Measurements from ENCODE around the gene PINK1.
"Not testable (repeated sequence)": the region's sequence is repeated elsewhere in the genome, so short reads cannot be mapped to it uniquely, and the experiment has no call there.

Gene PINK1

GRCh38 chr1:20633190-20634064 lies at the start of gene PINK1:
TSS of gene PINK1 (plus strand) at chr1:20633458. CDS start at chr1:20633549, 91 bp downstream.
- DNase-seq (ENCODE audit: low read depth), result peak; percentile 49

GRCh38 chr1:20584890-20585289 lies 48.4 kb upstream of the PINK1 start:
- DNase-seq (ENCODE audit: low read depth), result peak; percentile 49

GRCh38 chr1:20586953-20587660 lies 46.2 kb upstream of the PINK1 start:
- no peak for DNase-seq (ENCODE audit: low read depth)

GRCh38 chr1:20587661-20588053 lies 45.6 kb upstream of the PINK1 start:
- no peak for DNase-seq (ENCODE audit: low read depth)

GRCh38 chr1:20588634-20589225 lies 44.5 kb upstream of the PINK1 start, which contains the start of gene CDA:
TSS of gene CDA (plus strand) at chr1:20589097. CDS start at chr1:20589130, 33 bp downstream.
- DNase-seq (ENCODE audit: low read depth), result no peak

- DNase-seq (ENCODE audit: low read depth), result peak; percentile 84
Measured at GRCh38 chr1:20589331-20590278, 43.7 kb upstream of the PINK1 start.

DNA sequence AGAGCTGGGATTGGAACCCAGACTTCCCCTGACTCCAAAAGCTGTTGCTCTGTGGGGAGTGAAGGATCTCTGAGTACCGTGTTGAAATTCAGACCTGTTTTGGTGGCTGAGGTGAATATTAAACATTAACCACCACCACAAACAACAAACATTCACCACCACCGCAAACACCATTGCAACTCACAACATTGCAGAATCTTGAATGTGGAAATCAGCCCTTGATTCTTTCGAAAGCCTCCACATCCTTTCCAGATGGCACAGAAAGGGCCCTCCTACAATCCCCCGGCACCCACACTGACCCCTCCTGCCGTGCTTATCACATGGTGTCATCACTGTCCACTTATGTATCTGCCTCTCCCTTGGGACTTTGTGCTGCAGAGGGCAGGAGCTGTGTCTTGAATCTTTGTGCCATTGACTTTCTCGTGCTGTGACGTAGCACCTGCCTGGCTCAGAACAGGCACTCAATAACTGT lies 42.9 kb upstream of the PINK1 start:
- peak; percentile 93 for DNase-seq (ENCODE audit: low read depth)

GRCh38 chr1:20593756-20594155 lies 39.5 kb upstream of the PINK1 start:
- no peak for DNase-seq (ENCODE audit: low read depth)

DNA sequence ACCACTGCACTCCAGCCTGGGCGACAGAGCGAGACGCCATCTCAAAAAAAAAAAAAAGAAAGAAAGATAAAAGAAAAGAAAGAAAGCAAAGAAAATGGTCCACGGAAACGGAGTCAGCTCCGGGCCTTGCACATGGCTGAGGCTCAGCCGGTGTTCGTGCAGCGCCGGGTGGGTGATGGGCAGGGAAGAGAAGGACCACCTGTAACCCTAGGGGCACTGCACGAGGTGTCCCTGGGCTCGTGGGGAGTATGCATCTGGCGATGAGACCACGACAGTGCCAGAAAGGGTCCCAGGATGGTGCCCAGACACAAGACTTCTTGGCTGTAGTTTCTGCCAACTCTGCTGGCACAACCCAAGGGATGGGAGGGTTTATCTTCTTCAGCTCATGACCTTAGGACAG lies 38.5 kb upstream of the PINK1 start:
- DNase-seq (ENCODE audit: low read depth), result no peak

- DNase-seq (ENCODE audit: low read depth), result no peak
Measured at GRCh38 chr1:20596106-20596505, 37.2 kb upstream of the PINK1 start.

GRCh38 chr1:20597650-20598049 lies 35.6 kb upstream of the PINK1 start:
- no peak for DNase-seq (ENCODE audit: low read depth)

- DNase-seq (ENCODE audit: low read depth), result no peak
Measured at GRCh38 chr1:20600156-20600555, 33.1 kb upstream of the PINK1 start.

- DNase-seq (ENCODE audit: low read depth), result no peak
Measured at GRCh38 chr1:20601129-20601825, 32.0 kb upstream of the PINK1 start.

DNA sequence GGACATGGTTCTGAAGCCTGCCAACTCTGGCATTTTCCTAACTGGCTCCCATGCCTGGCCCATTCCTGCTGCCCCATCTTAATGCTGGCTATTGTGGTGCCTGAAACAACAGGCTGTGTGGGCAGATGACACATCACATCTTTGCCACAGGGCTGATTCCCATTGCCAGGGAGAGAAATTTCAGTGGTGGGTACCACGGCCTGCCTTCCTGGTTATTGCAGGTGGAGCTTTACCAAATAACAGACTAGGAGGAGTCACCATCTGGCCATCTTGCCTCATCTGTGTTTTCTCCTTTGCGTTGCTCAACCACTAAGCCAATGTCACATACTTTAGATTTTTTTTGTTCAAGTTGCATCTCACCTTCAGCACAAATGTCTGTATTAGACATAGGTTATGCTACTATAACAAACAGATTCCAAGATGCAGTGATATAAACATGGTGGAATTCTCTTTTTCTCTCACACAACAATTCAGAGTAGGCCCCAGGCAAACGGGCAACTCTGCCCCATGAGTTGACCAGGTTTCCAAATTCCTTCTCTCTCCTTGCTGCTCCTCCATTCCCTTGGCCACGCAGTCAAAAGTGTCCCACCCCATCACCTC lies 30.3 kb upstream of the PINK1 start:
- peak; percentile 64 for DNase-seq (ENCODE audit: low read depth)

GRCh38 chr1:20603504-20604464 lies 29.5 kb upstream of the PINK1 start:
- DNase-seq (ENCODE audit: low read depth), result peak; percentile 93

DNA sequence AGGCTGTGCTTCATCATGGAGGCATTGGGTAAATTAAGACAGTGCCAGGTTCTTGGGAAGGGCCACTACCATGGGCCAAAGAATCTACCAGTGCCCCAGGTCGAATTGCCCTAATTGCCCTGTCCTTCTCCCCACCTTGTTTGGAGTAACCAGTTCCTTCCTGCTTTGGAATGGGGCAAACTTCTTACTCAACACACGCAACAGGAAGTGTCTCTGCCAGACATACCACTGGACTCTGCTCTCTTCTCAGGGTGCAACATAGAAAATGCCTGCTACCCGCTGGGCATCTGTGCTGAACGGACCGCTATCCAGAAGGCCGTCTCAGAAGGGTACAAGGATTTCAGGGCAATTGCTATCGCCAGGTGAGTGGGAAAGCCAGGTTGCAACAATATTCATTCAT lies 28.6 kb upstream of the PINK1 start:
- DNase-seq (ENCODE audit: low read depth), result no peak

GRCh38 chr1:20606801-20607570 lies 26.3 kb upstream of the PINK1 start:
- not testable (repeated sequence) for DNase-seq (ENCODE audit: low read depth)

DNA sequence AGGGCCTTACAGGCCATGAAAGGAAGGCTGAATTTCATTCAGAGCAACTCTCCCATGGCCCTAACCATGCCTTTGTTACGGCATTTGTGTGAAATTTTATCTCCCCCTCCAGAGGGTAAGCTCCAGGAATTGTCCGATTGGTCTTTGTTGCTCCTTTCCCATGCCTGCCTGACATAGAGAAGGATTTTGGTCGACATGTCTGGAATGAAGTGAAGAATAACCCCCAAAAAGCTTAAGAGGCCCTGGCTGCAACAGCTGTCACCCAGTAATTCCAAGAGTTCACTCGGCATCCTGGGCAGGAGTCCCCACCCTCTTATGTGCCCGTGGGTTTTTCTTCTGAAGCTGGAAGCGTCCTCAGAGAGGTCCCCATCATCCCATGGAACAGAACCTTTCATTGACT lies 23.7 kb upstream of the PINK1 start:
- DNase-seq (ENCODE audit: low read depth), result no peak
